Ishikawa (cell line): ENCODE results near the gene CMPK2.

Source experiments
- CEBPB ChIP-seq: IDR thresholded peaks from 2 replicates; pipeline ENCODE4 v1.6.1; 2012
- CREB1 ChIP-seq: IDR thresholded peaks from 2 replicates; pipeline ENCODE4 v1.6.1; 2012; ENCODE audit warnings: low read depth
- EGR1 ChIP-seq: IDR thresholded peaks from 2 replicates; pipeline ENCODE4 v1.6.1; 2012
- EP300 ChIP-seq: IDR thresholded peaks from 2 replicates; pipeline ENCODE4 v1.6.1; 2012; ENCODE audit warnings: borderline replicate concordance
- FOXM1 ChIP-seq: IDR thresholded peaks from 2 replicates; pipeline ENCODE4 v1.6.1; 2012; ENCODE audit warnings: low read depth, borderline replicate concordance
- MAX ChIP-seq: IDR thresholded peaks from 2 replicates; pipeline ENCODE4 v1.6.1; 2012
- NFIC ChIP-seq: IDR thresholded peaks from 2 replicates; pipeline ENCODE4 v1.6.1; 2012
- RAD21 ChIP-seq: IDR thresholded peaks from 2 replicates; pipeline ENCODE4 v1.6.1; 2012; ENCODE audit warnings: low read depth
- REST ChIP-seq: IDR thresholded peaks from 2 replicates; pipeline ENCODE4 v1.6.1; 2012; ENCODE audit warnings: low read depth, mild to moderate bottlenecking
- TAF1 ChIP-seq: IDR thresholded peaks from 2 replicates; pipeline ENCODE4 v1.6.1; 2012; ENCODE audit warnings: low read depth, mild to moderate bottlenecking
- TCF12 ChIP-seq: IDR thresholded peaks from 2 replicates; pipeline ENCODE4 v1.6.1; 2012; ENCODE audit warnings: low read depth
- TEAD4 ChIP-seq: IDR thresholded peaks from 2 replicates; pipeline ENCODE4 v1.6.1; 2012
- USF1 ChIP-seq: IDR thresholded peaks from 2 replicates; pipeline ENCODE4 v1.6.1; 2012
- YY1 ChIP-seq: IDR thresholded peaks from 2 replicates; pipeline ENCODE4 v1.6.1; 2012; ENCODE audit warnings: low read depth
- ZBTB7A ChIP-seq: IDR thresholded peaks from 2 replicates; pipeline ENCODE4 v1.6.1; 2012; ENCODE audit warnings: low read depth

Gene CMPK2

GRCh38 chr2:6896930-6897759, 31.4 kb upstream of the CMPK2 start:
- peak; percentile 79 for TF ChIP-seq RAD21
- TF ChIP-seq TCF12, result no peak

GRCh38 chr2:6893876-6894482, 28.3 kb upstream of the CMPK2 start:
- no peak for TF ChIP-seq EGR1
- TF ChIP-seq FOXM1, result no peak
- TF ChIP-seq MAX, result no peak
- TF ChIP-seq TAF1, result no peak
- TF ChIP-seq RAD21, result no peak
- TF ChIP-seq ZBTB7A, result no peak
- no peak for TF ChIP-seq TEAD4
- TF ChIP-seq YY1, result no peak
- TF ChIP-seq CREB1, result no peak
- TF ChIP-seq CEBPB, result no peak
- TF ChIP-seq TCF12, result no peak
- TF ChIP-seq EP300, result no peak
- TF ChIP-seq REST, result no peak
- no peak for TF ChIP-seq USF1
- TF ChIP-seq NFIC, result no peak

GRCh38 chr2:6888724-6889123, 23.0 kb upstream of the CMPK2 start:
- no peak for TF ChIP-seq EGR1
- no peak for TF ChIP-seq CREB1
- no peak for TF ChIP-seq USF1
- no peak for TF ChIP-seq REST
- no peak for TF ChIP-seq FOXM1
- no peak for TF ChIP-seq RAD21
- no peak for TF ChIP-seq NFIC
- no peak for TF ChIP-seq CEBPB
- no peak for TF ChIP-seq TEAD4
- TF ChIP-seq YY1, result no peak
- TF ChIP-seq ZBTB7A, result no peak
- no peak for TF ChIP-seq MAX
- no peak for TF ChIP-seq EP300

- TF ChIP-seq TEAD4 (no peak), FOXM1 (no peak), MAX (no peak), CEBPB (no peak), REST (no peak), EGR1 (no peak), CREB1 (no peak), TAF1 (no peak), TCF12 (no peak), YY1 (no peak)
Measured at GRCh38 chr2:6887751-6888192, 22.1 kb upstream of the CMPK2 start.
